T-cell (primary cell): ENCODE data around the gene CAPN1. TPM values are rescaled to one million over a fixed set of nuclear protein-coding genes. Genes with fewer than 3 reads are reported as not detected.

Experiments
- ATAC-seq, 4 experiments: fragments of 200-7000 bp in 3 of 4; fragments of 150-1000 bp in 1 of 4; cut with Tn5 transposase; replicated peaks in 1 of 4; 1 replicate in 3 of 4; 2 replicates in 1 of 4; pipeline ENCODE4 v1.10.0; 2021; ENCODE audit warnings: moderate library complexity in 3 of 4, mild to moderate bottlenecking in 2 of 4, moderate number of reproducible peaks in 1 of 4
- CTCF ChIA-PET, 2 donors: fragments of 300-600 bp; sonication (Branson Sonifier 250); formaldehyde crosslinking; loops; one replicate each; lab custom pipeline; 2022; ENCODE audit warnings: antibody characterized with exemption in 2 of 2; lab: Charles Lee
- POLR2A ChIA-PET, 2 donors: fragments of 300-600 bp; sonication (Branson Sonifier 250); formaldehyde crosslinking; loops; one replicate each; lab custom pipeline; 2022; ENCODE audit warnings: antibody characterized with exemption in 2 of 2; lab: Charles Lee
- DNase-seq, 35 experiments: peaks; one replicate each; pipeline versions ENCODE4 v3.0.0 to v3.0.0-alpha.2; 2013 to 2023
- H3K27ac ChIP-seq: one replicate; pipeline ENCODE4 v1.5.1; 2013; ENCODE audit warnings: low read length
- H3K27me3 ChIP-seq, 2 experiments: replicated peaks in 1 of 2; 1 replicate in 1 of 2; 2 replicates in 1 of 2; pipeline versions ENCODE4 v1.6.1 to v1.7.0; 2013; ENCODE audit warnings: low read length in 1 of 2, mixed read lengths in 1 of 2; ENCODE audit not compliant: control insufficient read depth in 2 of 2, insufficient read depth in 2 of 2; ENCODE audit errors: extremely low read depth in 1 of 2
- H3K36me3 ChIP-seq, 2 donors: 1 replicate in 1 of 2; 2 replicates in 1 of 2; pipeline versions ENCODE4 v1.6.1 to v1.7.0; 2013; ENCODE audit warnings: low read length in 1 of 2; ENCODE audit not compliant: control insufficient read depth in 2 of 2, insufficient read depth in 1 of 2; ENCODE audit errors: extremely low read depth in 1 of 2
- H3K4me1 ChIP-seq, 2 experiments: 1 replicate in 1 of 2; 2 replicates in 1 of 2; pipeline versions ENCODE4 v1.6.1 to v1.7.0; 2013; ENCODE audit warnings: low read length in 2 of 2, mixed read lengths in 1 of 2; ENCODE audit not compliant: insufficient read depth in 2 of 2, control insufficient read depth in 1 of 2; ENCODE audit errors: extremely low read depth in 1 of 2
- H3K4me3 ChIP-seq, 2 donors: 1 replicate in 1 of 2; 2 replicates in 1 of 2; pipeline versions ENCODE4 v1.5.1 to v1.7.0; 2013; ENCODE audit warnings: mild to moderate bottlenecking in 2 of 2, low read length in 1 of 2, moderate library complexity in 1 of 2; ENCODE audit not compliant: control insufficient read depth in 1 of 2; ENCODE audit errors: extremely low read depth in 1 of 2
- H3K9me3 ChIP-seq: 2 replicates; pipeline ENCODE4 v1.7.0; 2013
- H3K27ac Mint-ChIP-seq, 2 donors: one replicate each; pipeline ENCODE4 v1.8.0; 2020 to 2021; ENCODE audit warnings: mild to moderate bottlenecking in 2 of 2, mixed read lengths in 2 of 2
- H3K27me3 Mint-ChIP-seq, 2 donors: one replicate each; pipeline ENCODE4 v1.8.0; 2021 to 2022; ENCODE audit warnings: mixed read lengths in 2 of 2
- H3K36me3 Mint-ChIP-seq: one replicate; pipeline ENCODE4 v1.8.0; 2021; ENCODE audit warnings: mixed read lengths
- H3K4me1 Mint-ChIP-seq, 3 donors: one replicate each; pipeline ENCODE4 v1.8.0; 2020 to 2022; ENCODE audit warnings: mixed read lengths in 3 of 3, mild to moderate bottlenecking in 1 of 3
- H3K4me3 Mint-ChIP-seq, 3 donors: one replicate each; pipeline ENCODE4 v1.8.0; 2020 to 2022; ENCODE audit warnings: mild to moderate bottlenecking in 3 of 3, mixed read lengths in 3 of 3, moderate library complexity in 3 of 3
- H3K9me3 Mint-ChIP-seq, 3 donors: one replicate each; pipeline ENCODE4 v1.8.0; 2020 to 2022; ENCODE audit warnings: mixed read lengths in 3 of 3
- WGBS: methylation state at CpG from one replicate; pipeline ENCODE4 v1.1.5; 2013; ENCODE audit warnings: missing lambda C conversion rate; ENCODE audit not compliant: insufficient coverage; 5-methylcytosine and 5-hydroxymethylcytosine counted together
- total RNA-seq, 35 experiments: library from RNA in 6 of 35; stranded (reverse) in 6 of 35; fragments of 120-200 nt in 1 of 35; gene quantifications; one replicate each; pipeline versions ENCODE4 v1.2.1 to v1.2.4 and lab custom pipeline; 2013 to 2026

The CAPN1 gene
- total RNA-seq, 5 donors from 2014 or later (not counting 1 experiment from before 2014, with no cell fraction given): 98.4 to 171 (median 143) TPM

GRCh38 chr11:65156926-65157325 lies 24.8 kb upstream of the CAPN1 start:
- Histone ChIP-seq H3K4me3 (no peak overlapping the region), H3K4me1 (no peaks in the 10 kb centered on the region), H3K9me3 (no peaks in the 10 kb centered on the region), H3K27ac (no peak overlapping the region), H3K27me3 (no peaks in the 10 kb centered on the region), H3K36me3 (no peaks in the 10 kb centered on the region)
- no peak overlapping the region for H3K4me3 Mint-ChIP-seq
- ChIA-PET CTCF (interaction anchor here in 1 of 2 donors (0.6 kb wide), 1 partner anchor 222 kb away, joined by 6 read pairs; no protein-coding TSS in a partner anchor), POLR2A (no interaction called here)
- no peak for DNase-seq
- no peak overlapping the region for H3K27ac Mint-ChIP-seq
- H3K36me3 Mint-ChIP-seq: no peaks in the 10 kb centered on the region
- WGBS: 80% methylated on average over 3 of the region's 3 CpGs
- H3K27me3 Mint-ChIP-seq: peaks cover 4 to 8% of the 10 kb centered on the region in 2 donors
- no peak for ATAC-seq
- no peaks in the 10 kb centered on the region for H3K4me1 Mint-ChIP-seq
- no peaks in the 10 kb centered on the region for H3K9me3 Mint-ChIP-seq

GRCh38 chr11:65157336-65157735 lies 24.4 kb upstream of the CAPN1 start:
- Histone ChIP-seq H3K9me3 (no peaks in the 10 kb centered on the region), H3K27ac (no peak overlapping the region), H3K4me1 (no peaks in the 10 kb centered on the region), H3K36me3 (no peaks in the 10 kb centered on the region), H3K4me3 (no peak overlapping the region), H3K27me3 (no peaks in the 10 kb centered on the region)
- Mint-ChIP-seq H3K36me3 (no peaks in the 10 kb centered on the region), H3K9me3 (no peaks in the 10 kb centered on the region), H3K4me3 (no peak overlapping the region), H3K4me1 (no peaks in the 10 kb centered on the region), H3K27ac (no peak overlapping the region), H3K27me3 (peaks cover 4 to 8% of the 10 kb centered on the region in 2 donors)
- DNase-seq (no peak), ATAC-seq (no peak)
- ChIA-PET POLR2A (no interaction called here), CTCF (interaction anchor here (0.6 kb wide), 2 partner anchors 222 to 424 kb away, joined by 5 to 6 read pairs; no protein-coding TSS in a partner anchor)
- WGBS: 52% methylated on average over 3 of the region's 3 CpGs

GRCh38 chr11:65159012-65159411 lies 22.7 kb upstream of the CAPN1 start:
- no peaks in the 10 kb centered on the region for H3K36me3 ChIP-seq
- H3K9me3 Mint-ChIP-seq: no peaks in the 10 kb centered on the region
- no CpG with 5 or more reads among the region's 5 CpGs for WGBS
- no peak overlapping the region for H3K27ac Mint-ChIP-seq
- ATAC-seq (no peak), DNase-seq (no peak)
- peaks cover 4% of the 10 kb centered on the region in 2 donors for H3K27me3 Mint-ChIP-seq
- no peak overlapping the region for H3K27ac ChIP-seq
- ChIA-PET POLR2A (no interaction called here), CTCF (no interaction called here)
- no peak overlapping the region for H3K4me3 Mint-ChIP-seq
- H3K4me3 ChIP-seq: no peak overlapping the region
- no peaks in the 10 kb centered on the region for H3K36me3 Mint-ChIP-seq
- no peaks in the 10 kb centered on the region for H3K4me1 ChIP-seq
- H3K27me3 ChIP-seq: no peaks in the 10 kb centered on the region
- H3K9me3 ChIP-seq: no peaks in the 10 kb centered on the region
- no peaks in the 10 kb centered on the region for H3K4me1 Mint-ChIP-seq

GRCh38 chr11:65160643-65161042 lies 21.1 kb upstream of the CAPN1 start:
- Mint-ChIP-seq H3K27ac (no peak overlapping the region), H3K4me1 (no peaks in the 10 kb centered on the region), H3K27me3 (peaks cover 4% of the 10 kb centered on the region in 2 donors), H3K9me3 (no peaks in the 10 kb centered on the region), H3K36me3 (no peaks in the 10 kb centered on the region), H3K4me3 (no peak overlapping the region)
- no peaks in the 10 kb centered on the region for H3K27me3 ChIP-seq
- CTCF ChIA-PET: no interaction called here
- WGBS: no CpG with 5 or more reads among the region's 3 CpGs
- POLR2A ChIA-PET: no interaction called here
- no peaks in the 10 kb centered on the region for H3K4me1 ChIP-seq
- no peak overlapping the region for H3K4me3 ChIP-seq
- no peak overlapping the region for H3K27ac ChIP-seq
- H3K36me3 ChIP-seq: no peaks in the 10 kb centered on the region
- DNase-seq: no peak
- no peaks in the 10 kb centered on the region for H3K9me3 ChIP-seq
- ATAC-seq: no peak

- no peaks in the 10 kb centered on the region for H3K36me3 ChIP-seq
- no peaks in the 10 kb centered on the region for H3K36me3 Mint-ChIP-seq
- no peaks in the 10 kb centered on the region for H3K9me3 ChIP-seq
- WGBS: no CpG with 5 or more reads among the region's 2 CpGs
- ChIA-PET POLR2A (interaction anchor here in 1 of 2 donors (0.7 kb wide), 1 partner anchor 350 kb away, joined by 3 read pairs; no protein-coding TSS in a partner anchor), CTCF (interaction anchor here in 1 of 2 donors (0.8 to 1.1 kb wide), 2 partner anchors 12 to 23 kb away, joined by 4 read pairs; no protein-coding TSS in a partner anchor)
- H3K27ac ChIP-seq: no peak overlapping the region
- no peak for DNase-seq
- ATAC-seq: no peak
- peaks cover 4% of the 10 kb centered on the region in 2 donors for H3K27me3 Mint-ChIP-seq
- H3K27me3 ChIP-seq: no peaks in the 10 kb centered on the region
- H3K9me3 Mint-ChIP-seq: no peaks in the 10 kb centered on the region
- no peak overlapping the region for H3K4me3 ChIP-seq
- peaks cover 0 to 2% (median 0%) of the 10 kb centered on the region in 3 donors for H3K4me1 Mint-ChIP-seq
- no peaks in the 10 kb centered on the region for H3K4me1 ChIP-seq
- no peak overlapping the region for H3K27ac Mint-ChIP-seq
- no peak overlapping the region for H3K4me3 Mint-ChIP-seq
Measured at GRCh38 chr11:65163684-65164083, 18.0 kb upstream of the CAPN1 start.

GRCh38 chr11:65165410-65166317 lies 16.1 kb upstream of the CAPN1 start:
- ATAC-seq: no peak
- CTCF ChIA-PET: interaction anchor here in 1 of 2 donors (0.7 to 0.8 kb wide), 2 partner anchors 38 to 235 kb away, joined by 3 to 4 read pairs; no protein-coding TSS in a partner anchor
- H3K27ac Mint-ChIP-seq: no peak overlapping the region

More at GRCh38 chr11:65165410-65166317, 16.1 kb upstream of the CAPN1 start:
- Mint-ChIP-seq H3K4me1 (peaks cover 0 to 8% (median 3%) of the 10 kb centered on the region in 3 donors), H3K9me3 (no peaks in the 10 kb centered on the region), H3K36me3 (no peaks in the 10 kb centered on the region), H3K27me3 (no peaks in the 10 kb centered on the region), H3K4me3 (no peak overlapping the region)
- no peaks in the 10 kb centered on the region for H3K9me3 ChIP-seq
- no peaks in the 10 kb centered on the region for H3K36me3 ChIP-seq
- no peaks in the 10 kb centered on the region for H3K27me3 ChIP-seq
- no peak overlapping the region for H3K4me3 ChIP-seq
- POLR2A ChIA-PET: interaction anchor here (0.5 to 0.7 kb wide), 6 partner anchors 20 to 673 kb away, joined by 3 to 9 read pairs (median 4); no protein-coding TSS in a partner anchor
- H3K4me1 ChIP-seq: no peaks in the 10 kb centered on the region
- WGBS: 96% methylated on average over 20 of the region's 31 CpGs
- DNase-seq: no peak
- no peak overlapping the region for H3K27ac ChIP-seq
